NOMO-1 treated with DMSO at 0.1 percent for 48 hours (cell line): ENCODE results near the gene ZNF627.
"Not testable (repeated sequence)": the region's sequence is repeated elsewhere in the genome, so short reads cannot be mapped to it uniquely, and the experiment has no call there.

Source experiments
- DNase-seq: peaks from one replicate; lab custom pipeline; 2025; ENCODE audit not compliant: unreplicated experiment; lab: John Stamatoyannopoulos, UW

The ZNF627 gene

GRCh38 chr19:11574689-11575088 lies 22.6 kb upstream of the ZNF627 start:
- no peak for DNase-seq

- no peak for DNase-seq
Observed at GRCh38 chr19:11576227-11576626, 21.1 kb upstream of the ZNF627 start.

- no peak for DNase-seq
Observed at GRCh38 chr19:11577451-11578257, 19.6 kb upstream of the ZNF627 start, which contains the start of gene ACP5. TSS of gene ACP5 (minus strand) at chr19:11577645. CDS start at chr19:11577317, 328 bp downstream.

- no peak for DNase-seq
Observed at GRCh38 chr19:11578258-11579142, 18.8 kb upstream of the ZNF627 start.

- peak; percentile 18 for DNase-seq
Observed at GRCh38 chr19:11580116-11580515, 17.2 kb upstream of the ZNF627 start.

- peak; percentile 61 for DNase-seq
Observed at GRCh38 chr19:11581740-11582139, 15.5 kb upstream of the ZNF627 start.

GRCh38 chr19:11586331-11586730 lies 11.0 kb upstream of the ZNF627 start:
- no peak for DNase-seq

- DNase-seq: peak; percentile 80
Observed at GRCh38 chr19:11587302-11587974, 9.8 kb upstream of the ZNF627 start.

GRCh38 chr19:11587975-11588631 lies 9.2 kb upstream of the ZNF627 start:
- no peak for DNase-seq

GRCh38 chr19:11594084-11594483 lies 3.2 kb upstream of the ZNF627 start:
- DNase-seq: no peak

GRCh38 chr19:11596156-11596555 lies 1.1 kb upstream of the ZNF627 start:
- DNase-seq: no peak

GRCh38 chr19:11598103-11598483 lies 810 bp downstream of the ZNF627 start:
- no peak for DNase-seq

- no peak for DNase-seq
Observed at GRCh38 chr19:11598746-11599145, 1.5 kb downstream of the ZNF627 start.

GRCh38 chr19:11599704-11600103 lies 2.4 kb downstream of the ZNF627 start:
- DNase-seq: not testable (repeated sequence)

GRCh38 chr19:11606484-11606883 lies 9.2 kb downstream of the ZNF627 start:
- DNase-seq: no peak

- DNase-seq: no peak
Observed at GRCh38 chr19:11611730-11612129, 14.4 kb downstream of the ZNF627 start.

GRCh38 chr19:11612816-11613511 lies 15.7 kb downstream of the ZNF627 start:
- DNase-seq: no peak

- DNase-seq: no peak
Observed at GRCh38 chr19:11617180-11618062, 20.1 kb downstream of the ZNF627 start.

GRCh38 chr19:11620553-11620952 lies 23.3 kb downstream of the ZNF627 start:
- no peak for DNase-seq
